Stimulated activated CD4-positive, alpha-beta T cell treated with anti-CD3 and anti-CD28 coated beads, Interleukin-15, amount 100 ng/mL, for 48 hours (primary cell): Measurements from ENCODE around the gene AVL9.

Source experiments
- DNase-seq, 2 donors: peaks; one replicate each; pipeline ENCODE4 v3.0.0-alpha.2; 2020; ENCODE audit warnings: low read depth in 2 of 2

AVL9 gene

GRCh38 chr7:32533276-32534029 lies 38.2 kb downstream of the AVL9 start:
- no peak for DNase-seq

DNA sequence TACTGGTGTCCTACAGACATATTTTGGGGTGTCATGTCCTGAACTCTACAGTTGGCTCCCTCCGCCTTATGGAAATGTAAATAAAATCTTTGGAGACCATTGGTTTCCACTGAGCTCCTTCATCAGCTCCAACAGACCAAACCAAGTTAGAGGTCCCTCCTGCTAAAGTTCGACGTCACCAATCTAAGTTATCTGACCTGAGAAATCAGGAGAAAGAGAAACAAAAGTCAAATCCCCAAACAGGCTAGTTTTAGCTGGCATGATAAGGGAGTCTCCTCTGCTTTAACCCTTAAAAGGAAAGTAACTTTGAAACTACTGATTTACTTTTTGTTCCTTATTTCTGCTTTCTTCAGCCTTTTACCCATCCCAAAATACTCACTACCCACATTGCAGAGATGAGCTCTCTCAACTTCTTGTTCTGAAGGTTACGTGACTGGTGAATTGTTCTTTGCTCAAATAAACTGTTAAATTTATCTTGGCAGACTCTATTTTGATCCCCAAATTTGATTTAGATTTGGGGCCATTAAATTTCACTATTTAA lies 39.9 kb downstream of the AVL9 start:
- no peak for DNase-seq

DNA sequence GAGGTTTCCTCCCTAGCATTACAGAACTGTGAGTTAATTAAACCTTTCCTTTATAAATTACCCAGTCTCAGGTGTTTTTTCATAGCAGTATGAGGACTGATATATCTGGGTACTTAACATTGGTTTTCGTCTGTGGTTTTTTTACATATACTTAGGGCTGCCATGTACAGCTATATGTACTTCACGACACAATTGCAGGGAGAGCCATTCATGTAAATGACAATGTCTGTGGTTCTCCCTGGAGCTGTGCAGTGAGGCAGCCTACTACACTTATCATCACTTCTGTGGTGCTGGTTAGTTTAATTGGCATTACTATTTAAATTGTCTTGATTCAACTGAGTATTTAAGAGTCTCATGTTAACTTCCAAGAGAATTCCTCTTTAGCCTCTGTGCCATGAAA lies 40.7 kb downstream of the AVL9 start:
- DNase-seq, result no peak

DNA sequence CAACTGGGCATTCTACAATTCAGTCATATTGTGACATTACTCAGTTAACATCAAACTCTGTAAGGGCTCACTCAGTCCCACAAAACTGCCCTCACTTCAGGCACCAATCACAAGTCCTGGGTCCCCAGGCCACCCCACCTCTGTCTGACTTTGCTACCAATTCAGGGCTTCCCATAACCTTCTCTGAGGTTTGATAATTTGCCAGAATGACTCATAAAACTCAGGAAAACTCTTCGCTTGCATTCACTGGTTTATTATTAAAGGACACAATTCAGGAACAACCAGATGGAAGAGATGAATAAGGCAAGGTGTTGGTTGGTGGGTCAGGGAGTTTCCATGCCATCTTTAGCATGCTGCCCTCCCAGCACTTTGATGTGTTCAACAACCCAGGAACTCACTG lies 41.3 kb downstream of the AVL9 start:
- DNase-seq, result no peak

DNA sequence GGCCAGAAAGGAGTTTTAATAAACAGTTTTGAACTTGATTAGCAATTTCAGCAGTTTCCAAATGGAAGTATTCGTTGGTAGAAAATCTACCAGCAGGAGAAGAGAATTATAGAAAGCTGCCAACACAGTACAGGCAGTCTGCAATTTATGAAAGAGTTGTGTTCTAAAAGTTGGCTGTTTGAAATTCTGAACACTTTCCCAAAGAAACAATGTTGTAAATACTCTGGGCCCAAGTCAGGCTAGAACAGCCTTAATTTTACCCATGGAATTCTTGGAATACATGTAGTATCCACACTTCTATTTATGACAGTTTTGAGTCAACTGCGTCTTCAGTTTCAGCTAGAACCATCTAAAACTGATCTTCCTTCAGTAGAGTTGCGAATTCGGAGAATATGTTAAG lies 42.5 kb downstream of the AVL9 start:
- DNase-seq, result no peak

- DNase-seq, result no peak
Measured at GRCh38 chr7:32539366-32539765, 44.1 kb downstream of the AVL9 start.

DNA sequence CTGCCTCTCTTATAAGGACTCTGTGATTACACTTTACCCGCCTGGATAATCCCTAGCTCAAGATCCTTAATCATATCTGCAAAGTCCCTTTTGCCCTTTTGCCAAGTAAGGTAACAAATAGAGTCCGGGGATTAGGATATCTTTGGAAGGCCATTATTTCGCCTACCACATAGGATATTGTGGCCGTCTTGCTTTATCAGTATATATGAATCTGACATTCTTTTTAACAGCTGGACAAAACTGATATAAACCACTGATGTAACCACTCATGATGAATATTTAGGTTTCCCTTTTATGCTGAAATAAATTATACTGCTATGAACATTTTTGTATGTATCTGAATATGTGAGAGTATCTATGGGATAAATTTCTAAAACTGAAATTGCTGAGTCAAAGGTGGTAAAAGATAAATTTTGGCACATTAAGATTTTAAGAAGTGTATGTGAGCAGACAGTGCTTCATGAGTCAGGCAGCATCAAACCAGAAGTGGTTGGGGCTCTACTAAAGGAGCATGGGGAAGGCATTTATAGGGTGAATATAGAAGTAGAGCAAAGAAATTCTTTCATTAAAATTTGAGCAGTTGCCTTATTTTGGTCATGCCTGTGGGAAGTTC lies 44.7 kb downstream of the AVL9 start:
- DNase-seq, result no peak

- DNase-seq, result no peak
Measured at GRCh38 chr7:32542595-32542994, 47.3 kb downstream of the AVL9 start.

GRCh38 chr7:32559480-32559879 lies 64.2 kb downstream of the AVL9 start:
- no peak for DNase-seq

DNA sequence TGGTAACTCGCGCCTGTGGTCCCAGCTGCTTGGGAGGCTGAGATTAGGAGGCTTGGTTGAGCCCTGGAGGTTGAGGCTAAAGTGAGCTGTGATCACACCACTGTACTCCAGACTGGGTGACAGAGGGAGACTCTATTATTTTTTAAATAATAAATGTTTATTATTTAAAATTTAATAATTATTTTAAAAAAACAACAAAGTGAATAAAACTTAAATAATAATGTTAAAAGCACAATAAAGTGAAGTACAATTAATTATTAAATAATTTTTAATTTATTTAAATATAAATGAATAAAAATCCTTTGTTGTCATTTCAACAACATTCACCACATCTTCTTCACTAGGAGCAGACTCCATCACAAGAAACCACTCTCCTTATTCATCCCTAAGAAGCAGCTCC lies 64.8 kb downstream of the AVL9 start:
- no peak for DNase-seq

DNA sequence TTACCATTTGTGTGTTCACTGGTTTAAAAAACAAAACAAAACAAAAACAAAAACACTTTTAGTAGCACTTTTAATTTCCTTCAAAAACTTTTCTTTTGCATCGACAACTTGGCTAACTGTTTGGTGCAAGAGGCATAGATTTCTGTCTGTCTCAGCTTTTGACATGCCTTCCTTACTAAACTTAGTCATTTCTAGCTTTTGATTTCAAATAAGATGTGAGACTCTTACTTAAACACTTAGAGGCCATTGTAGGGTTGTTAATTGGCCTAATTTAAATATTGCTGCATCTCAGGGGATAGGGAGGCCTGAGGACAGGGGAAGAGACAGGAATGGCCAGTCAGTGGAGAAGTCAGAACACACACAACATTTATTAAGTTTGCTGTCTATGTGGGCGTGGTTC lies 66.3 kb downstream of the AVL9 start:
- DNase-seq, result no peak

DNA sequence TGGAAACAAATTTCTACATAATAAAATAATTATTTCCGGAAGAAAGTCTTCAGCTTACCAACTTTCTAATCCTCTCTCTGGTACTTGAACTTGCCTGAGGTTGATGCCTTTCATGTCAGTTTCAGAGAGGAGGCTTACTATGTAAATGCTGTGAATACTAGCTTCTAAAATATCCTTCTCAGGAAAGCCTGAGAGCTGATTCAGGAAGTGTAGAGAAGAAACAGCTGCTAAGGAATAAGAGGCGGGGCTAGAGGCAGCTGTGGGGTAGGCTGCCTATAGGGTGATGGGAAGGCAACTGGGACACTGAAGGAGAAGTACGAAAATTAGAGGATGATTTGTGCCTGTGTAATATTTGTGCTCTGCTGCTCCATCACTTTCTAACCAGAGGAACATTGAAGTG lies 69.3 kb downstream of the AVL9 start:
- no peak for DNase-seq

GRCh38 chr7:32569388-32570289 lies 74.3 kb downstream of the AVL9 start:
- DNase-seq, result no peak

GRCh38 chr7:32573110-32573687 lies 77.9 kb downstream of the AVL9 start:
- DNase-seq, result no peak

GRCh38 chr7:32574626-32575025 lies 79.3 kb downstream of the AVL9 start:
- no peak for DNase-seq

DNA sequence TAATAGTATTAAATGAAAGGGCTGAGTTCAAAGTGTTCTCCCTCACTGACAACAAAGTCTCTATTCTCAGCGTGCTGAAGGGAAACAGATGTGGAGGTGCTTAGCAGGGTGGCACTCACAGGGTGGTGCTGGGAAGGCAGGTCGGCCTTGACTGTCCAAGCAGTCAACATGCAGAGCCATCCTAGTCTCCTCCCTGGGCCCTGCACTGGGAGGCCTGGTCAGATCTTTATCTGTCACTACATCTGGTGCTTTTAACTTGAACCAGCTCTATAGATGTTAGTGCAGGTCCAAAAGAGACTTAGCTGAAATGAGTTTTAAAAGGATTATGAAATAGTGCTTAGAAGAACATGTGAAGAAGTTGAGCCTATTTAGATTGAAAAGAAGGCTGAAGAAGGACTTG lies 82.1 kb downstream of the AVL9 start:
- no peak for DNase-seq

DNA sequence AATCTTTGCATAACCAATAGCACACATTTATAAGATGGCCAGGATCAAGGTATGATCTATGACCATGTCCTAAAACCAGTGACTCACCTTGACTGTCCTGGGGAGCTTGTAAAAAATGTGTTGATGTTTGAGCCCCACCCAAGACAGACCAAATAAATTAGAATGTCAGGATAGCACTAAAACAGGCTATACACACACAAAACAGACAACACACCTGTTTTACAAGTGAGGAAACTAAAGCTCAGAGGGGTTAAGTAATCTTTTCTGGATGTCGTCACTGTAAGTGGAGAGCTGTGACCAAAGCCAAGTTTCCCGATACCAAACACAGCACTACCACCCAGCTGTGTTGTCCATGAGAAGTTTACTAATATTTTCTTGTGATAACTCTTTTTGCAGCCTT lies 84.5 kb downstream of the AVL9 start:
- no peak for DNase-seq

- no peak for DNase-seq
Measured at GRCh38 chr7:32580646-32581045, 85.4 kb downstream of the AVL9 start.

DNA sequence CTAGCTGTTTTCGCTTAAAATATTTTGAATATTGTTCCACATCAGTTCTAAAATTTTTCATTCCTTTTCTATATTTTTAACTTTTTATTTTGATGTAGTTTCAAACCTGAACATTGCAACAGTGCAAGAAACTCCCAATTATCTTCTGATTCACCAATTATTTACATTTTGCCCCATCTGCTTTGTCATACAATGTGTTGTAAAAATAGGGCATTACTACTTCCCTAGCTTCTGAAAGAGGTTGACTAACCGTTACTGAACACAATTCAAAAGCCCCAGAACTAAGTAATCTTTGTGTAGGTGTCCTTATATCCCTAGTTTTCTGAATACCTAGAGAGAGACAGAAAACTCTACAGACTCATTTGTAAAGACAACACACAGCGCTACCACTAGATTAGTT lies 86.7 kb downstream of the AVL9 start:
- no peak for DNase-seq

- no peak for DNase-seq
Measured at GRCh38 chr7:32583791-32584190, 88.5 kb downstream of the AVL9 start.

- no peak for DNase-seq
Measured at GRCh38 chr7:32586291-32587221, 91.3 kb downstream of the AVL9 start.
